DND-41 (cell line): ENCODE measurements around the gene SRRM4.

Source experiments
- CTCF ChIP-seq: IDR thresholded peaks from 2 replicates; pipeline ENCODE4 v1.5.1; 2012; ENCODE audit warnings: borderline replicate concordance, low read length, moderate library complexity, mild to moderate bottlenecking; ENCODE audit not compliant: poor library complexity, severe bottlenecking; ENCODE audit errors: extremely low read depth
- EZH2 ChIP-seq: IDR thresholded peaks from 3 replicates; pipeline ENCODE4 v1.6.1; 2012; ENCODE audit warnings: borderline replicate concordance, low read depth, mild to moderate bottlenecking, moderate library complexity, low read length, inconsistent platforms; ENCODE audit not compliant: severe bottlenecking

GRCh38 chr12:119075918-119076317, 94.6 kb downstream of the SRRM4 start:
- TF ChIP-seq CTCF = no peak
- no peak for TF ChIP-seq EZH2
